Ishikawa (cell line): ENCODE data around the gene TOMM20.

Experiments used
- CEBPB ChIP-seq: IDR thresholded peaks from 2 replicates; pipeline ENCODE4 v1.6.1; 2012
- CREB1 ChIP-seq: IDR thresholded peaks from 2 replicates; pipeline ENCODE4 v1.6.1; 2012; ENCODE audit warnings: low read depth
- EGR1 ChIP-seq: IDR thresholded peaks from 2 replicates; pipeline ENCODE4 v1.6.1; 2012
- EP300 ChIP-seq: IDR thresholded peaks from 2 replicates; pipeline ENCODE4 v1.6.1; 2012; ENCODE audit warnings: borderline replicate concordance
- FOXM1 ChIP-seq: IDR thresholded peaks from 2 replicates; pipeline ENCODE4 v1.6.1; 2012; ENCODE audit warnings: low read depth, borderline replicate concordance
- MAX ChIP-seq: IDR thresholded peaks from 2 replicates; pipeline ENCODE4 v1.6.1; 2012
- NFIC ChIP-seq: IDR thresholded peaks from 2 replicates; pipeline ENCODE4 v1.6.1; 2012
- RAD21 ChIP-seq: IDR thresholded peaks from 2 replicates; pipeline ENCODE4 v1.6.1; 2012; ENCODE audit warnings: low read depth
- REST ChIP-seq: IDR thresholded peaks from 2 replicates; pipeline ENCODE4 v1.6.1; 2012; ENCODE audit warnings: low read depth, mild to moderate bottlenecking
- TAF1 ChIP-seq: IDR thresholded peaks from 2 replicates; pipeline ENCODE4 v1.6.1; 2012; ENCODE audit warnings: low read depth, mild to moderate bottlenecking
- TCF12 ChIP-seq: IDR thresholded peaks from 2 replicates; pipeline ENCODE4 v1.6.1; 2012; ENCODE audit warnings: low read depth
- TEAD4 ChIP-seq: IDR thresholded peaks from 2 replicates; pipeline ENCODE4 v1.6.1; 2012
- USF1 ChIP-seq: IDR thresholded peaks from 2 replicates; pipeline ENCODE4 v1.6.1; 2012
- YY1 ChIP-seq: IDR thresholded peaks from 2 replicates; pipeline ENCODE4 v1.6.1; 2012; ENCODE audit warnings: low read depth
- ZBTB7A ChIP-seq: IDR thresholded peaks from 2 replicates; pipeline ENCODE4 v1.6.1; 2012; ENCODE audit warnings: low read depth

The TOMM20 gene

GRCh38 chr1:235147269-235147668, 18.6 kb upstream of the TOMM20 start:
- TF ChIP-seq RAD21 (no peak), CREB1 (no peak), ZBTB7A (no peak), USF1 (no peak), TEAD4 (no peak), FOXM1 (no peak), MAX (no peak), YY1 (no peak), EGR1 (no peak), TAF1 (no peak), REST (no peak), NFIC (no peak), CEBPB (no peak), EP300 (no peak), TCF12 (no peak)

GRCh38 chr1:235145639-235146038, 17.0 kb upstream of the TOMM20 start:
- no peak for TF ChIP-seq TEAD4
- TF ChIP-seq TAF1, result no peak
- TF ChIP-seq CEBPB, result no peak
- no peak for TF ChIP-seq MAX
- no peak for TF ChIP-seq TCF12
- TF ChIP-seq ZBTB7A, result no peak

GRCh38 chr1:235142991-235143390, 14.4 kb upstream of the TOMM20 start:
- TF ChIP-seq EP300 (no peak), REST (no peak)

GRCh38 chr1:235139315-235139714, 10.7 kb upstream of the TOMM20 start:
- TF ChIP-seq YY1 (no peak), CREB1 (no peak), RAD21 (no peak), MAX (no peak), USF1 (no peak), ZBTB7A (no peak), TEAD4 (no peak)

- TF ChIP-seq ZBTB7A, result no peak
- no peak for TF ChIP-seq EP300
These were observed 10.2 kb upstream of the TOMM20 start for GRCh38 chr1:235138821-235139220.

- TF ChIP-seq NFIC (peak; percentile 30; the same call in 1 of the 2 replicates), TAF1 (no peak), MAX (no peak)
These were observed 7.5 kb upstream of the TOMM20 start for GRCh38 chr1:235136111-235136510.

- TF ChIP-seq TAF1 (no peak), NFIC (no peak), REST (no peak)
These were observed 5.5 kb upstream of the TOMM20 start for GRCh38 chr1:235134171-235134570.
